SW480 (cell line): ENCODE measurements around the gene DYNC2H1.
"Not testable (repeated sequence)": the region's sequence is repeated elsewhere in the genome, so short reads cannot be mapped to it uniquely, and the experiment has no call there.

Source experiments
- DNase-seq: peaks from one replicate; pipeline ENCODE4 v3.0.0-alpha.2; 2016; ENCODE audit warnings: low spot score

The DYNC2H1 gene

DNA sequence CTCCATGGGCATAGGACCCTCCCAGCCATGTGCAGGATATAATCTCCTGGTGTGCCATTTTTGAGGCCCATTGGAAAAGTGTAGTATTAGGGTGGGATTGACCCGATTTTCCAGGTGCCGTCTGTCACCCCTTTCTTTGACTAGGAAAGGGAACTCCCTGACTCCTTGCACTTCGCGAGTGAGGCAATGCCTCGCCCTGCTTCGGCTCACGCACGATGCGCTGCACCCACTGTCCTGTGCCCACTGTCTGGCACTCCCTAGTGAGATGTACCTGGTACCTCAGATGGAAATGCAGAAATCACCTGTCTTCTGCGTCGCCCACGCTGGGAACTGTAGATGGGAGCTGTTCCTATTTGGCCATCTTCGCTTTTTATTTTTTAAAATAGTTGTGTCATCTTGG lies 32.8 kb downstream of the DYNC2H1 start:
- DNase-seq, result not testable (repeated sequence)

- DNase-seq, result no peak
Observed at GRCh38 chr11:103147627-103148026, 38.4 kb downstream of the DYNC2H1 start.

DNA sequence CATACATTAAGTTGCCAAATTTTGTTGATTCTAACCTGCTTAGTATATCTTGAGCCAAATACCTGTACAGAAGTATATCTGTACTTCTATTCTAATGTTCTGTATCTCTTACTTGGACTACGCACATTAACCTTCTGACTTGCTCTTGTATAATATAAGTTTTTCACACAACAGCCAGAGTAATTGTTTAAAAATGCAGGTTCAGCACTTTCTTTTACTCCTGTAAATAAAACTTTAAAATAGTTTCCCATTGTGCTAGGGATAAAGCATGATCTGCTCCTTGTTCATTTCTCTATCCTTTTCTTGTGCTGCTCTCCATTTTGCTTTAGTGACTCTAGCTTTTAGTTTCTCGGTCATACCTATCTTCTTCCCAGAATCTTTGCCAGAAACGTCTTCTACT lies 48.3 kb downstream of the DYNC2H1 start:
- DNase-seq, result no peak

DNA sequence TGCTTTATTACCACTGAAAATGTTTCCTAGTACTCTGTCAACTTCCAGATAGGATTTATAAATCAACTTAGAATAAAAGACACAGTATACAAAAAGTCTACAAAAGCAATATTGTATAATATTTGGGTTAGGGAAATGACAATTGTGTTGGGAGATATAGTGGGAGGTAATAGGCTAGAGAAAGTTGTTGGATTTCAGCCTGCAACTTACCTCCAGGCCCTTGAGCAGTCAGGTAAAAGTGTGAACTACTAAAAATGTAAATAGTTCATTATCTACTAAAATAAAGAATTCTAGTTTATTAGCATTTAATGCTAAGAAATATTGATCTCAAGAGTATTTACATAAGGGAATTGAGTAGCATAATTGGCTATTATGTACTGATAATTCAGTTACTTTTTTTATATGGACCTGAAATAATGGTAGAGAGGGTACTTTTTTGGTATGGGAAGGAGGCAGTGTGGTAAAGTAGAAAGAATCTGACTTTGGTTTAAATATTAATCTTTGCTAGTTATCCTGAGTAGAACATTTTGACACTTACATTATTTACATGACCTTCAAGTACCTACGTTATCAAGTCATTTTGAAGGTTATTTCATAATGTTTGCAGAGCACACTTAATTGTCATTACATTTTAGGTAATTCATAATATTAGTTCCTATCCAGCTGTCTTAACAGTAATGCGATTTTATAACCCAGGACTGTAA lies 55.0 kb downstream of the DYNC2H1 start:
- DNase-seq, result no peak

- no peak for DNase-seq
Observed at GRCh38 chr11:103167166-103167565, 57.9 kb downstream of the DYNC2H1 start.

DNA sequence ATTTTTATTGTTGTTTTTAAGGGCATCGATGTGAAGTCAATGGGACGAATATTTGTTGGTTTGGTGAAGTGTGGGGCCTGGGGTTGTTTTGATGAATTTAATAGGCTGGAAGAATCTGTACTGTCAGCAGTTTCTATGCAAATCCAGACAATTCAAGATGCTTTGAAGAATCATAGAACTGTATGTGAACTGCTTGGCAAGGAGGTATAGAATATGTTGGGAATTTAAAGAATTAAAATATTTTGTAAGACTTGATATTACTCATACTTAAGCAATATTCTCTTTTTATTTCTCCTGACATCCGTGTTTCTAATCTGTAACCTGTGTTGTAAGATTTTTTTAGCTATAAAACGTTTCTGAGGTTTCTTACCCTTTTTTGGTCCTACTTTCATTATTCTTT lies 61.6 kb downstream of the DYNC2H1 start:
- no peak for DNase-seq

- no peak for DNase-seq
Observed at GRCh38 chr11:103175461-103176129, 66.4 kb downstream of the DYNC2H1 start.

- DNase-seq, result no peak
Observed at GRCh38 chr11:103183981-103184611, 74.9 kb downstream of the DYNC2H1 start.

DNA sequence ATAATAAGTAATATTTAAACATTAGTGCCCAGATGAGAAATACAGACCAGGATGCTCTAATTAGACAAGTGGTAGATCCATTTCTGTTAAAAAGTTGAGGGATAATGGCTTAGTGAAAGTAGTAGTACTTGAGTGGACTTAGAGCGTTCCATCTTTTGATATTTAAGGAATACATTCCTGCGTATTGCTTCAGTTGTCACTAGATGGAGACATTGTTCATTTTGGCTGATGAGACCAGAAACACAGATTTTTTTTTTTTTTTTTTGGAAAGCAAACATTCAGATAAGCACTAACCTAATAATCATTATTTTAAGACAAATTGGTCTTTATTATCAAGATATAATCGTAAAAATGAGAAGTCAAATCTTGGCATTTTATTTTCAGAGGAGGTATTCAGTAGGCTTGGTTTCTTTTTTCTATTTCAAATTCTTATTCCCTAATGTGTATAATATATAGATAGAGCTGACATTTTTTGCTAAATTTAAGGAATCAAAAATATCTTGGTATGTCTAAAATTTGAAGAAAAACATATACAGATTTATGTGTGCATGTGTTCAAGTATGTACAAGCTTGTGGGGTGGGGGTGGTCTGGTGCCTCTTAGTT lies 92.9 kb downstream of the DYNC2H1 start:
- DNase-seq, result peak; percentile 43

DNA sequence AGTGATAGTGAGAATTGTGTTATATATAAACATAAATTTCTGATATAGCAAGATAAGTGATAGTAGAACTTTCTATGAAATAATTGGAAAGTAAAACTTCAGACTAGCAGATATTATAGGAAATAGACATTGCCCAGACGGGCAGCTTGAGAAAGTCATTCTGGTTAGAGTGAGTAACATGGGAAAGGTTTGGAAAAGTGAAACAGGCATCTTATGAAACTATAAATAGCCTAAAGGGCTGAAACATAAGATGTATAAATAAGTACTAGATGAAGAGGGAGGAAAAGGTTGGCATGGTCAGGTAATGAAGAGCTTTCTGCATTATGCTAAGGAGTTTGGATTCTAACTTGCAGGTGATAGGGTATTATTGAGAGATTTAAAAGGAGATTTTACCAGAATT lies 101.3 kb downstream of the DYNC2H1 start:
- DNase-seq, result no peak

GRCh38 chr11:103215812-103216211 lies 106.6 kb downstream of the DYNC2H1 start:
- no peak for DNase-seq

- no peak for DNase-seq
Observed at GRCh38 chr11:103220133-103220532, 110.9 kb downstream of the DYNC2H1 start.

- no peak for DNase-seq
Observed at GRCh38 chr11:103222806-103223205, 113.6 kb downstream of the DYNC2H1 start.

DNA sequence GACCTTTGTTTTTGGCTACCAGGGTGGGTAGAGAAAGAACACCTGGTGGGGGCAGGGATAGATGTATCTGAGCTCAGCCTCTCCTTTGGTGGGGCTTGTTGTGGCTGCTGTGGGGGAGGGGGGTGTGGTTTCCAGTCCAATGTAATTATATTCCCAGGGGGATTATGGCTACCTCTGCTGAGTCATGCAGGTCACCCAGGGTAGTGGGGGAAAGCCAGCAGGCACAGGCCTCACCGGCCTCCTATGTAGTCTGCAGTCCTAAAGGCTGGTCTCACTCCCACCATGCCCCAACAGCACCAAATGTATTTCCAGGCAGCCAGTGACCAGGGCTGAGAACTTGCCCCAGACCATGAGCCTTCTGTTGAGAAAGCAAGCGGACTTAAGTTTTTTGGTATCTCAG lies 119.6 kb downstream of the DYNC2H1 start:
- no peak for DNase-seq

DNA sequence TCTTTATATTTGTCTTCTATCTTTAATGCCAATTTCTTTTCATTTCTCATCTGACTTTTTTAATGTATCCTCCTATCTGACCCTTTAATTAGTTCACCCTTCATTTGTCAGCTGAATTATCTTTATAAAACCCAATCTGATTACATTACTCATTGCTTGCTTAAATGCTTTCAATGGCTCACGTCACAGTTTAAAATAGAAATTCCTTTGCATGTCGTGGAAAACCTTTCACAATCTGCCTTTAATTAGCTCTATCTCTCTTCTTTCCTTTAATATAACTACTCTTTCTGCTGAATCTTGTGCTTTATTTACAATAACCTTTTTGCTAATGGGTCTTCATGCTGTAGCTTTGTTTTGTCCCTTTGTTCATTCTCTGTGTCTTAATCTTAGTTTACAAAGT lies 125.7 kb downstream of the DYNC2H1 start:
- DNase-seq, result no peak

DNA sequence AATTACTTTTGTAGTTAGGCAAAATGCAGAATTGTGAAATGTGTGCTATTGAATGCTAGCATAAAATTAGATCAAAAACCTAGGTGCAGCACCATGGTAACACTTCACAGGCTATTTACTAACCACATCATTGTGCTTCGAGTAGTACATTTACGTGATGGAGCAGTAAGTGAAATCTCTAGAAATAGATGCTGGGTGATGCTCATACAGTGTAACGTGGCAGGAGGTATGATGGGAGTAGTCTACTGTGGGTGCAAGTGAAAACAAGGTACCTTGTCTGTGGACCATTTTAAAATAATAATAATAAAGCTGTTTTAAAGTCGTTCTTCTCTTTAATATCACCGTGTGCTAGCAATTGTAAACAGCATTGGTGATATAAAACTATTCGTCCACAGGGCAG lies 132.3 kb downstream of the DYNC2H1 start:
- DNase-seq, result no peak

DNA sequence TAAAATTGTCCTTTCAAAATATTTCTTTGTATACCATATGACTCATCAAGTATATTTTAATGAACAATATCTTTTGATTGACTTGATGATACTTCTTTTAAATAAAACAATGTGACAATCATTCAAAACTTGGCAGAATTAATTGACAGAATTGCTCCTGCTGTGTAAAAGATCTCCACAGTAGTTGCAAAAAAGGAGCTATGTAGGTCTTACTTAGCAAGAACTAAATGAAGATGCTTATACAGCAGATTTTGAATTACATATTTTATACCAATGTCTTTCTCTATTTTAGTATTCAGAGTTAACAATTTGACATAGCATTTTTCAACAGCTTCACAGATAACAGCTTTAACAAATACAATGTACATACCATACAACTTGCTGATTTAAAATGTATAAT lies 144.9 kb downstream of the DYNC2H1 start:
- no peak for DNase-seq

DNA sequence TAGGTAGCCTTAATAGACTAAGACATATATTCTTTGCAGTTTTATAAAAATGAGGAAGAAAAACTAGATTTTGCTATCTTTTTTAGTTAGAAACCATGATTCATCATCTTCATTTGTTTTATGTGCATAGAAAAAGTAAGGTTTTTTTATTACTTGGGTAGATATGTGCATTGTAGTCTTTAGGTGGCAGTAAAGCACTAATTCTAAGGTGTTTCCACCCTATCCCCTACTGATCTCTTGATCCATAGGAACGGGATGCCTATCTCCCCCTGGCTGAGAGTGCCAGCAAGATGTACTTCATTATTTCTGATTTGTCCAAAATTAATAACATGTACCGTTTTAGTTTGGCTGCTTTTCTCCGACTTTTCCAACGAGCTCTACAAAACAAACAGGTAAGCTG lies 148.1 kb downstream of the DYNC2H1 start:
- DNase-seq, result peak; percentile 41

DNA sequence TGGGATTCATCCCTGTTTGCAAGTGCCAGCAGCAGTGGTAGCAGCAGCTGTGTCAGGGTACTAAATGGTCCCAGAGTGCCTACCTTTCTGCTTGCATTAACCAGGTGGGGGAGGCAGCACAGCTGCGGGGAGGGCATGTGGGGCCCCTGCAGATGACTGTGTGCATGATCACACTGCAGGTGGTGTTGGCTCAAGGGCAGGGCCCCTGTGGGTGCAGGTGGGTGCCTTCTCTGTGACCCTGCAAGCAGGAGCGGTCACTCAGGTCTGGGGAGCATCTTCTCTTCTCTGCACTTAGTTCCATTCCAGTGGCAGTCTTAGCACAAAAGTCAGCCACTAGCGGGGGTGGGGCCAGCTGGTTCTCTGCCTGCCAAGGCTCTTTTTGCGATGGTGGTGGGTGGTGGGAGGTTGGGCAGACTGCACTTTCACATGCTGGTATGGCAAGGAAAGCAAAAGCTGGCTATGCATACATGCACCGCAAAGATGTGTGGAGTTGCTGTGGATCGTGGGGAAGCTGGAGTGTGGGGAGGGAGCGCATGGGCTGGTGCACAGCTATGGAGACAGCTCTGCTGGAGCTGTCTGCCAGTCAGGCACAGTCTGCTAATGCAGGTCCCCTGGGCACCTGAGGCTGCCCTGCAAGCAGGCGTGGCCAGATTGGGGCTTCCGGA lies 157.1 kb downstream of the DYNC2H1 start:
- no peak for DNase-seq

GRCh38 chr11:103272876-103273275 lies 163.7 kb downstream of the DYNC2H1 start:
- no peak for DNase-seq

DNA sequence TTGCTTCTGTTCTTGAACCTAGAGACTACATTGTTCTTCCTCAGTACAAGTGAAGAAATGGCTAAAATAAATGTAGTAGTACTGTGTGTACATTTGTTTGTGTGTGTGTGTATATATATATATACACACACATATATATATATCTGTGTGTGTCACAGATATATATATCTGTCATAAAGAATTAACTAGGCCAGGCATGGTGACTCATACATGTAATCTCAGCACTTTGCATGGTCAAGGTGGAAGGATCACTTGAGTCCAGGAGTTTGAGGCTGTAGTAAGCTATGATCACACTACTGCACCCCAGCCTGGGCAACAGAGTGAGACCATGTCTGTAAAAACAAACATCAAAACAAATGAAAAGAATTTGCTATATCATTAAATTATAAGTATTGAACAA lies 164.8 kb downstream of the DYNC2H1 start:
- no peak for DNase-seq

DNA sequence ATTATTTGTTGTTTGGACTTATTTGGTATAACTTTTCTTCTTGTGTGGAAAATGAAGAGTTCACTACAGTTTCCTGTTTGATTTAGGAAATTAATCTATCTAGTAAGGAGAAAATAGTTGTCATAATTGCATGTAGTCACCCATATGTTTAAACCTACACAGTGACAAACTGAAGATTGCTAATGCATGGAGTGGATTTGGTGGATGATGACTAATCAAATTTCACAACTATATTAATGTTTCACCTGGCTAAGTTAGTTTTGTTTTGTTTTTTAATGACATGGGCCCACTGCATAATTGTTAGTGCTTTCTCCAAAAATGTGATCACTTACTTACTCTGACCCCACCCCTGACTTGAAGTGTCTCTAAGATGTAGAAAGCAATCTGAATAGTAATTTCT lies 170.6 kb downstream of the DYNC2H1 start:
- DNase-seq, result no peak

- DNase-seq, result no peak
Observed at GRCh38 chr11:103281301-103281700, 172.1 kb downstream of the DYNC2H1 start.
